Fibroblast of the conjunctiva (primary cell): ENCODE measurements around the gene OR10R2.
"Not testable (repeated sequence)": the region's sequence is repeated elsewhere in the genome, so short reads cannot be mapped to it uniquely, and the experiment has no call there.

Experiments used
- DNase-seq: peaks from one replicate; pipeline ENCODE4 v3.0.0-alpha.2; 2010; ENCODE audit warnings: low read depth

OR10R2 gene, protein sequence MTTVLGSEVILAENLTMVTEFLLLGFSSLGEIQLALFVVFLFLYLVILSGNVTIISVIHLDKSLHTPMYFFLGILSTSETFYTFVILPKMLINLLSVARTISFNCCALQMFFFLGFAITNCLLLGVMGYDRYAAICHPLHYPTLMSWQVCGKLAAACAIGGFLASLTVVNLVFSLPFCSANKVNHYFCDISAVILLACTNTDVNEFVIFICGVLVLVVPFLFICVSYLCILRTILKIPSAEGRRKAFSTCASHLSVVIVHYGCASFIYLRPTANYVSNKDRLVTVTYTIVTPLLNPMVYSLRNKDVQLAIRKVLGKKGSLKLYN

GRCh38 chr1:158471920-158472319 is at the start of gene OR10R2:
Gene OR10R2 (plus strand): TSS chr1:158472220. CDS start chr1:158472326, 106 bp downstream.
- DNase-seq, result no peak

- DNase-seq, result no peak
Observed at GRCh38 chr1:158425027-158425426, 47.0 kb upstream of the OR10R2 start.

- DNase-seq, result no peak
Observed at GRCh38 chr1:158426137-158426536, 45.9 kb upstream of the OR10R2 start, which contains the start of gene OR10K2. Gene OR10K2 (minus strand): TSS chr1:158426237. CDS start chr1:158420866, 5,371 bp downstream.

DNA sequence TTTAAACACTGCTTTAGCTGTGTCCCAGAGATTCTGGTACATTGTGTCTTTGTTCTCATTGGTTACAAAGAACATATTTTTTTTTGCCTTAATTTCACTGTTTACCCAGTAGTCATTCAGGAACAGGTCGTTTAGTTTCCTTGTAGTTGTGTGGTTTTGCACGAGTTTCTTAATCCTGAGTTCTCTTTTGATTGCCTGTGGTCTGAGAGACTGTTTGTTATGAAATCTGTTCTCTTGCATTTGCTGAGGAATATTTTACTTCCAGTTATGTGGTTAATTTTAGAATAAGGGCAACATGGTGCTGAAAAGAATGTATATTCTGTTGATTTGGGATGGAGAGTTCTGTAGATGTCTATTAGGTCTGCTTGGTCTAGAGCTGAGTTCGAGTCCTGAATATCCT is 41.9 kb upstream of the OR10R2 start:
- not testable (repeated sequence) for DNase-seq

GRCh38 chr1:158434741-158435140 is 37.3 kb upstream of the OR10R2 start:
- DNase-seq, result no peak

- DNase-seq, result no peak
Observed at GRCh38 chr1:158445376-158445775, 26.6 kb upstream of the OR10R2 start.

GRCh38 chr1:158454537-158454936 is 17.5 kb upstream of the OR10R2 start:
- DNase-seq, result no peak

GRCh38 chr1:158457246-158457645 is 14.8 kb upstream of the OR10R2 start:
- no peak for DNase-seq

DNA sequence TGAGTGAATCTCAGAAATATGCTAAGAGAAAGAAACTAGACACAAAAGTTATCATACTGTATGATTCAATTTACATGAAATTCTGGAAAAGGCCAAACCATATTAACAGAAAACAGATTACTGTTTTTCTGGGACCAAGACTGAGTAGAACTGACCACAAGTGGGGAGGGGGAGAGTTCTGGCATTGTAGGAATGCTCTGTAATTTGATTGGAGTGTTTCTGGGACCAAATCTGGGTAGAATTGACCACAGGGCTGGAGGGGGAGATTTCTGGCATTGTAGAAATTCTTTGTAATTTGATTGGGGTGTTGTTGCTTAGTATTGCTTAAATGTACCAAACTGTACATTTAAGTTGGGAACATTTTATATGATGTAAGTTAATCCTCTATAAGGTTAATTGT is 13.8 kb upstream of the OR10R2 start:
- DNase-seq, result no peak

DNA sequence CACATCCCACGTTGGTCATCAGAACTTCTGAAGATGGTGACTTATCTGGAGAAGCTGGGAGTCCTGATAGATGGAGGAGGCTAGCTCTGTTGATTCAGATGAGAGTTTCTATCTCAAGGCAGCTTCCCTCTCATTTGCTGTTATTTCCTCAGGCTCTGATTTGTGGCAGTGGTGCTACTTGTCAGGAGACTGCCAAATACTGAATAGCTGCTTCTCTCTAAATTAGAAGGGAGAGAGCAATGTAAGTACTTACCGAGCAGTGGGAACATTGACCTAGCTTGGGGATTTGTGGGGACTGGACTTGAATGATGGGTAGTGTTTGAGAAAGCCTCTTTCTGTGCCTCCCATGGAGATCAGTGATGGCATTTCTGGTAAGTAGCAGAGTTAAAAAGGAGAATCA is 10.5 kb upstream of the OR10R2 start, which contains the start of gene OR10K1:
Gene OR10K1 (plus strand): TSS at position 301 of the 400 bp plus-strand sequence. CDS start 3,728 bp downstream, outside the sequence.
- no peak for DNase-seq

GRCh38 chr1:158485455-158485854 is 13.4 kb downstream of the OR10R2 start:
- no peak for DNase-seq

DNA sequence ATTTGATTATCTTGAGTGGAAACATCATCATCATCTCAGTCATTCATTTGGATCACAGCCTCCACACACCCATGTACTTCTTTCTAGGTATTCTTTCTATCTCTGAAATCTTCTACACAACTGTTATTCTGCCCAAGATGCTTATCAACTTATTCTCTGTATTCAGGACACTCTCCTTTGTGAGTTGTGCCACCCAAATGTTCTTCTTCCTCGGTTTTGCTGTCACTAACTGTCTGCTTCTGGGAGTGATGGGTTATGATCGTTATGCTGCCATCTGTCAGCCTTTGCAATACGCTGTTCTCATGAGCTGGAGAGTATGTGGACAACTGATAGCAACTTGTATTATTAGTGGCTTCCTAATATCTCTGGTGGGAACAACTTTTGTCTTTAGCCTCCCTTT is 19.3 kb downstream of the OR10R2 start:
- no peak for DNase-seq

DNA sequence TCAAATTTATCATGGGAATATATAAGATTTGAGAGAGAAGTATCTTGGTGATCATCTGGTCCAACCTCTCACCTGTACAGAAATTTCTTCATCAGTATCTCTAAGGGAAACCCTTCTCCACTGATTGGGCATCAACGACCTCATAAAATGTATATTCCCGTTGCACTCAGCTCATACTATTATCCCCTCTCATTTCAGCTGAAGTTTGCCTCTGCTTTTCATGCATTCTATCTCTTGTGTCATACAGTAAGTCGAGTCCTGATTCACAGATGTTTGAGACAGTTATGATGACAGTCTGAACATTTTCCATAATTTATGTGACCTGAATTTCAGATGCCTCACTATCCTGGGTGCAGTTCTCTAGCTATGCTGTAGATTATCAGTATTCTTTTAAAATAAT is 21.0 kb downstream of the OR10R2 start:
- DNase-seq, result no peak

DNA sequence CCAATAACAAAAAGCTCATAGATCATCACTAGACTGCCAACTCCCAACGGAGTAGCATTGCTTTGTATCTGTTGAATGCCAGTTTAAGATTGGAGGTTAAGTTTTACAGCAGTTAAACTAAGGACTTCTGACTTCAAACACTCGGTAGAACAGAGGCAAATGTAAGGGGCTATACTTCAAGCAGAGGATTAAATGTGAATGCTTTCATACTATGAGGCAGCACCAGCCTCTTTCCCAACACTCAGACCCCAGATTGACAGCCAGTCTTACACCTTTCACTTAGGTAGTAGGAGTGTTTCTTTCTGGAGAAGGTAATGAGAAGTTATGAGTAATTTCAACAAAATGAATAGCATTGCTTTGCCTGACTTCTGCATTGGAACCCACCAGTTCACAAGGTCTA is 22.8 kb downstream of the OR10R2 start:
- no peak for DNase-seq

GRCh38 chr1:158496374-158496773 is 24.4 kb downstream of the OR10R2 start:
- DNase-seq, result no peak

DNA sequence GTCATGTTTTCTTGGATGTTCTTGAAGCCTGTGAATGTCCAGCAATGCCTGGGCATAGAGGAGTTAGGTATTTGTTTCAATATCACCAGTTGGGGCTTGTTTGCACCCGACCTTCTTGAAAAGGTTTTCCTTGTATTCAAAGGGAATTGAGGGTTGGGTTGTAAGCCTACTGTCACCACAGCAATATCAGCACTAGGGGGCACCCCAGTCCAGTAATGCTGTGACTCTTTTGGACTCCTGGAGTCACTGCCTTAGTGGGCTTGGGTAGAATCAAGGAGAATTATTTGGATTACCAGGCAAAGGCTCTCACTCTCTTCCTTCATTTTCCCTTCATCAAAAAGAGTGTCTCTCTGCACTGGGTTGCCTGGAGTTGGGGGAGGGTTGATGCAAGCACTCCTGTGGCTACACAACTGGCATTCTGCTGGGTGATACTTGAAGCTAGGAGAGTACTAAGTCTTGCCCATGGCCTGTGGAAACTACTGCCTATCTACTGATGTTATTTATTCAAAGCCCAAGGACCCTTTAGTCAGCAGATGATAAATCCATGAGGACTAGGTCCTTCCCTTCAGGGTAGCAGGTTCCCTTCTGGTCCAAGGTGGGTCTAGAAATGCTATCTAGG is 34.5 kb downstream of the OR10R2 start:
- no peak for DNase-seq

DNA sequence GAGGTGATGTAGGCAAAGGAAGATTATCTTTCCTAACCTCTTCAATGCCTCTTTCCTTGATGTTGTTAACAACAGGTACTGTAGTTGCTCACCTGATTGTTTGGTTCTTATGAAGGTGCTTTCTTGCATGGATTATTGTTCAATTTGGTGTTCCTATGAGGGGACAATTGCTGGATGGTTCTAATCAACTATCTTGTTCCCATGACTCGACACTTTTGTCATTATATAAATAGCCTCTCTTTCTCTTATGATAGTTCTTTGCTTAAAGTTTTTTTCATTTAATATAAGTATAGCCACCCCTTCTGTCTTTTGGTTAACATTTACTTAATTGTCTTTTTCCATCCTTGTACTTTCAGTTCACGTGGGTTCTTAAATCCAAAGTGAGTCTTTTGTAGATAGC is 35.5 kb downstream of the OR10R2 start:
- no peak for DNase-seq

GRCh38 chr1:158509471-158510156 is 37.6 kb downstream of the OR10R2 start:
- no peak for DNase-seq

GRCh38 chr1:158516966-158517365 is 44.9 kb downstream of the OR10R2 start:
- no peak for DNase-seq

GRCh38 chr1:158520021-158520420 is 48.0 kb downstream of the OR10R2 start:
- no peak for DNase-seq

DNA sequence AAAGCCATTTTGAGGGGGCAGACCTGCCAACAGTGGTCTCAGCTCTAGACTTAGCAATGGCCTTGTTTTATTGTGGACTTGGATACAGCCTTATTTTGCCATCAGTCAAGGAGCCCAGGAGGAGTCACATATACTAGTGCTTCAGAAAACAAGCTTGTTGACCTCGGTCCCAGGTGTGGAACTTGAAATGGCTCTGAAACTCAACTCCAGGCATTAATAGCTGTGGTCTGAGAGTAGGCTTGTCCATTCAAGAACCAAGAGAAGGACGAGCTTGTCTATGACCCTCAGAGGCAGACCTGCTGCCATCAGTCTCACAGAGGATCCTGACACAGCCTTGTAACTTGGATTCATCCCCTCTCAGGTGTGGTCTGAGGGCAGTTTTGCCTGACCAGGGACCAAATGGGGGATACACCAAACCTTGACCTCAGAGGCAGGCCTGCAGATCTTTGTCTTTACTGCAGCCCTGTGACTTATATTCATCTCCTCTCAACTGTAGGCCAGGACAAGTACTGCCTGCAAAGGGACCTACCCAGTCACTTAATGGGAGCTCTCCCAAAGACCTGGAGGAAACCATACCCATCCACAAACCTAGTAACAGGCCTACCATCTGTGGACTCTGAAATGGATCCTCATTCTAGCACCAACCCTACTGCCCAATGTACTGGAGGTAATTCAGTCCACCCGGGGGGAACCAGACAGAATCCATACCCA is 49.1 kb downstream of the OR10R2 start:
- DNase-seq, result no peak

DNA sequence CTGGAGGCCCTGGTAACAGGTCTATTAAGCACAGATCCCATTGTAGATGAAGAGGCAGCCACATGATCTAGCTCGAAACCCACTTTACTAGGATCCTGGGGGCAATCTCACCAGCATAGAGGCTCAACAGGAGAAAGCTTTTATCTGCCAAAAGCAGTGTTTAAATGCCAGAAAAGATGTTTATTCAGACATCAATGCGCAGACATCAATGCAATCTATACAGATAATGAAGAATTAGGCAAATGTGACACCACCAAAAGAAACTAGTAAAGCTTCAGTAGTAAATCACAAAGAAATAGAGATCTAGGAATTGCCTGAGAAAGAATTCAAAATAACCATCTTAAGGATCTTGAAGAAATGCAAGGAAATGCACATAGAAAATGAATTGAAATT is 49.6 kb downstream of the OR10R2 start:
- DNase-seq, result no peak
